Subcutaneous abdominal adipose tissue (tissue), 5 donors: ENCODE data around the gene LAYN.

ENCODE experiments used
- H3K27ac ChIP-seq: one replicate; pipeline ENCODE4 v1.7.0; 2013; ENCODE audit warnings: low read depth, mild to moderate bottlenecking, inconsistent platforms, low read length, moderate library complexity
- H3K27me3 ChIP-seq, 5 donors: one replicate each; pipeline ENCODE4 v1.7.0; 2013; ENCODE audit warnings: low read length in 5 of 5, inconsistent platforms in 1 of 5; ENCODE audit not compliant: control insufficient read depth in 5 of 5, insufficient read depth in 4 of 5
- H3K36me3 ChIP-seq, 5 donors: one replicate each; pipeline ENCODE4 v1.7.0; 2013; ENCODE audit warnings: low read length in 5 of 5; ENCODE audit not compliant: control insufficient read depth in 5 of 5, insufficient read depth in 5 of 5
- H3K4me1 ChIP-seq, 5 donors: one replicate each; pipeline ENCODE4 v1.7.0; 2013; ENCODE audit warnings: low read length in 5 of 5, mild to moderate bottlenecking in 3 of 5, moderate library complexity in 1 of 5; ENCODE audit not compliant: control insufficient read depth in 5 of 5, insufficient read depth in 5 of 5
- H3K4me3 ChIP-seq, 5 donors: one replicate each; pipeline ENCODE4 v1.7.0; 2013; ENCODE audit warnings: low read length in 5 of 5, low read depth in 1 of 5
- H3K9ac ChIP-seq, 5 donors: one replicate each; pipeline ENCODE4 v1.7.0; 2013; ENCODE audit warnings: low read length in 5 of 5, mild to moderate bottlenecking in 4 of 5, moderate library complexity in 3 of 5
- H3K9me3 ChIP-seq, 5 donors: one replicate each; pipeline ENCODE4 v1.7.0; 2013; ENCODE audit warnings: low read length in 5 of 5; ENCODE audit not compliant: control insufficient read depth in 5 of 5
- donor health status: healthy.
- donor health status: healthy.
- donor health status: healthy.
- donor health status: healthy.
- donor health status: healthy.

Gene LAYN, protein sequence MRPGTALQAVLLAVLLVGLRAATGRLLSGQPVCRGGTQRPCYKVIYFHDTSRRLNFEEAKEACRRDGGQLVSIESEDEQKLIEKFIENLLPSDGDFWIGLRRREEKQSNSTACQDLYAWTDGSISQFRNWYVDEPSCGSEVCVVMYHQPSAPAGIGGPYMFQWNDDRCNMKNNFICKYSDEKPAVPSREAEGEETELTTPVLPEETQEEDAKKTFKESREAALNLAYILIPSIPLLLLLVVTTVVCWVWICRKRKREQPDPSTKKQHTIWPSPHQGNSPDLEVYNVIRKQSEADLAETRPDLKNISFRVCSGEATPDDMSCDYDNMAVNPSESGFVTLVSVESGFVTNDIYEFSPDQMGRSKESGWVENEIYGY

GRCh38 chr11:111540114-111540936, at the start of gene LAYN:
LAYN (plus strand) TSS chr11:111540720; CDS start chr11:111540844, 124 bp downstream.
- Histone ChIP-seq H3K4me3 (peak within 1 kb of the TSS; percentile 67 to 74 (median 69)), H3K4me1 (peaks cover 0 to 27% (median 21%) of the 10 kb centered on the region in 5 donors), H3K36me3 (no peaks in the 10 kb centered on the region), H3K9ac (peak within 1 kb of the TSS in 2 of 5 donors; percentile 59 to 65), H3K9me3 (peaks cover 0 to 5% (median 3%) of the 10 kb centered on the region in 5 donors), H3K27me3 (peaks cover 6 to 28% (median 22%) of the 10 kb centered on the region in 5 donors), H3K27ac (peak within 1 kb of the TSS; percentile 35)

DNA sequence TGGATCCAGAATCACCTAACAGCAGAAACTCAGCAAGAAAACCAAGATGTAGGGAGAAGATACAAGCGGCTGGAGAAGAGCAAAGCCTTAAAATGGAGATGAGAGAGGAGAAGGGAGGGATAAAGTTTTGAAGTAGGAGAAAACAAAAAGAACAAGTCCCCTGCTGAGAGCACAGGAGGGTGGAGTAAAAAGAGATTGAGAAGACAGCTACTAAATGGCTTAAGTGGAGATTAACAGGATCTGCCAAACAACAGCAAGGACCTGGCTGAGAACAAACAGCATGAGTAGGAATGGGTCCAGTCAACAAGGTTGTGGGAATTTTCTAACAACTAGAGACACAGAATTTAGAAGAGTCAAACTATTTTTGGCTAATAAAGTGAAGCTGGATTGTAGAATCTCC, 46.5 kb upstream of the LAYN start:
- no peaks in the 10 kb centered on the region for H3K9me3 ChIP-seq
- no peak overlapping the region for H3K9ac ChIP-seq
- no peak overlapping the region for H3K4me3 ChIP-seq
- no peak overlapping the region for H3K27ac ChIP-seq
- no peaks in the 10 kb centered on the region for H3K36me3 ChIP-seq
- no peaks in the 10 kb centered on the region for H3K27me3 ChIP-seq
- no peaks in the 10 kb centered on the region for H3K4me1 ChIP-seq

- Histone ChIP-seq H3K4me3 (no peak overlapping the region), H3K27me3 (no peaks in the 10 kb centered on the region), H3K9me3 (no peaks in the 10 kb centered on the region), H3K36me3 (no peaks in the 10 kb centered on the region), H3K9ac (no peak overlapping the region), H3K4me1 (no peaks in the 10 kb centered on the region), H3K27ac (no peak overlapping the region)
These were observed 41.0 kb upstream of the LAYN start for GRCh38 chr11:111499483-111499882.

DNA sequence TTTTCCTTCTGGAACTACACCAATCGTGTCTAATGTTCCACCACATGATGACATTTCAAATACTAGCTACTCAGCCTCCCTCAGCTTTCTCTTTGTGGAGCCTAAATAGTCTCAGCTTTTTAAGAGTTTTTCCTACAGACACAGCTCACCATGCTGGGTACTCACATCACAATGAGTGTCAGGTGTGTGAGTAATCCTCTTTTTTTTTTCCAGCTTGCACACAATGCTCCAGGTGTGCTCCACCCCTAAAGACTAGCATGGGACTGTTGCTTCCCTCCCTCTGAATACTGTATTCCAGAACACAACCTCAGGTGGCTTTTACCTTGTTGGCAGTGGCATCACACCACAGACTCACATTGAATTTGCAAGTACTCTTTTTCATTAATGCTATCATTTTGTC, 40.0 kb upstream of the LAYN start:
- Histone ChIP-seq H3K9ac (no peak overlapping the region), H3K4me1 (no peaks in the 10 kb centered on the region), H3K4me3 (no peak overlapping the region), H3K27me3 (no peaks in the 10 kb centered on the region), H3K9me3 (peaks cover 0 to 3% (median 0%) of the 10 kb centered on the region in 5 donors), H3K27ac (no peak overlapping the region), H3K36me3 (no peaks in the 10 kb centered on the region)

- H3K4me3 ChIP-seq = no peak overlapping the region
- no peak overlapping the region for H3K27ac ChIP-seq
These were observed 37.9 kb upstream of the LAYN start for GRCh38 chr11:111502611-111503010.

DNA sequence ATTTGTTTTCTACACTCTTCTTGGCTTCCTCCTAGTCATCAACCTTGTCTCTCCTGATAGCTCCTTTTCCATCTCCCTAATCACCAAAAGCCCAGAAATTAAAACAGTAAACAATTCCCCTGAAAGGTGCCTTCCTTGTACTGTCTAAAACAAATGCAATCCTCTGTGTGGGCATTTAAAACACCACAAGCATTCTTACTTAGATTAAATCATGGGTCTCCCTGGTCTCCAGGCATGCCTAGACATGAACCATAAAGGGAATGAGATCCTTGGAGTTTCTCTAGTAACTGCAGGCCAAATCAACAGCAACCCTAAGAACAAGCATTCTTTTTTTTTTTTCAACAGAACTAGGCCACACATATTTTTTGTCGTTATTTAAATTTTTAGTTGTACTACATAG, 30.2 kb upstream of the LAYN start:
- H3K36me3 ChIP-seq = no peaks in the 10 kb centered on the region
- H3K4me3 ChIP-seq = no peak overlapping the region
- no peak overlapping the region for H3K27ac ChIP-seq
- H3K27me3 ChIP-seq = peaks cover 8 to 25% (median 22%) of the 10 kb centered on the region in 5 donors
- H3K9me3 ChIP-seq = no peaks in the 10 kb centered on the region
- no peak overlapping the region for H3K9ac ChIP-seq
- H3K4me1 ChIP-seq = peaks cover 0 to 19% (median 16%) of the 10 kb centered on the region in 5 donors

More at GRCh38 chr11:111502611-111503010, 37.9 kb upstream of the LAYN start:
- no peaks in the 10 kb centered on the region for H3K4me1 ChIP-seq
- H3K9ac ChIP-seq = no peak overlapping the region
- no peaks in the 10 kb centered on the region for H3K36me3 ChIP-seq
- peaks cover 0 to 3% (median 0%) of the 10 kb centered on the region in 5 donors for H3K9me3 ChIP-seq
- no peaks in the 10 kb centered on the region for H3K27me3 ChIP-seq

DNA sequence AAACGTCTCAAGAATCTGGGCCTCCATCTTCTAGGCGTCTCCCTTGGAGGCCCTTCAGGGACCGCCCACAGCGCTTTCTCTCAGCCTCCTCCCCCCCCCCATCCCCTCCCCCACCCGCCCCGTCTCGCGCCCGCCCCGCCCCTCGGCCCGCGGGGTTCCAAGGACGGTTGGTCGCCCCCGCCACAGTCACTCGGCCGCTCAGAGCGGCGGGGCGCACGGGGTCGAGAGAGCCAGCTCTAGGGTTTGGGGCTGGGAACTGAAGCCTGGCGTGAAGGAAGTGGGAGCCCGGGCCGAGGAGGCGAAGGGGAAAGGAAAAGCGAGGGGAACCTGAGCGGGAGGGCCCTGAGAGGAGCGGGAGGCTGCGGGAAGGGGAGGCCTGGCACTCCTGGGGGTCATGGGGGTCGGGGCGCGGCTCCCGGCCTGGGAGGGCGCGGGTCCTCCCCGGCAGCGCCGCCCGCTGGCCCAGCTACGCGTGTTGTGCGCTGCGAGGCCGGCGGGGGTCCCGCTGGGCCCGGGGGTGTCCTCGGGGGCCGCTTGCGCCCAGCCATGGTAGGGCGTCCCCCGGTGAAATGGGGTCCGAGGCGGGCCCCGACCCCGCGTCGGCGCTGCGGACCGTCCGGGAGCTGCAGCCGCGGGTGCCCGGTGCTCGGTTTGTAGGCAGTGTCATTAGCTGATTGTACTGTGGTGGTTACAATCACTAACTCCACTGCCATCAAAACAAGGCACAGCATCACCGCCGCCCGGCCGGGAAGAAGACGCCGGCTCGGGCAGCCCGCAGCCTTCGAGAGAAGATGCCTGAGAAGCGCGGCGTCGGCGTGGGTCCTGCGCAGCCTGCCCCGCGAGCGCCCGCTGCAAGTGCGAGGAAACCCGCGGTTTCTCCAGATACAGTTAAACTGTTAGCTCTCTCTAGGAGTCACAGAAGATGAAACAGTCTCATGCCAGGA, 28.0 kb upstream of the LAYN start, which contains the start of gene BTG4:
Gene BTG4, minus strand, starts transcription at position 91 of the 944 bp plus-strand sequence. CDS start 13,610 bp downstream, outside the sequence.
- peaks cover 8 to 25% (median 22%) of the 10 kb centered on the region in 5 donors for H3K27me3 ChIP-seq
- no peaks in the 10 kb centered on the region for H3K36me3 ChIP-seq
- no peak within 1 kb of the TSS for H3K27ac ChIP-seq
- H3K9ac ChIP-seq = no peak within 1 kb of the TSS
- H3K4me3 ChIP-seq = peak within 1 kb of the TSS; percentile 22 to 63 (median 52)
- peaks cover 0 to 19% (median 16%) of the 10 kb centered on the region in 5 donors for H3K4me1 ChIP-seq
- H3K9me3 ChIP-seq = no peaks in the 10 kb centered on the region

DNA sequence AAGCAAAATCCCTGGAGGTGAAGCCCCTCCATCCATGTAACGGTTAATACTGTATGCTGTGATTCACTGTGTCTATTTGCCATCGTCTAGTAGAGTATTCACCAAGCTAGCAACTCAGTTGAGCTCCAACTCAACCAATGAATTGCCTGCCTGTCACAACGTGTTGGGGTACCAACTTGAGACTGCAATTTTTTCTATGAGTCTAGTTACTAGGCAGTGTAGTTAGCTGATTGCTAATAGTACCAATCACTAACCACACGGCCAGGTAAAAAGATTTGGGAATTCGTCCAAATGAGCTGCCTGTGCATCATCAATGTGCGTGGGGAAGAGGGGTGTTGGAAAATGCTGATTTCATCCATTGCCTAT, 27.3 kb upstream of the LAYN start:
- Histone ChIP-seq H3K27ac (no peak overlapping the region), H3K36me3 (no peaks in the 10 kb centered on the region), H3K9ac (no peak overlapping the region), H3K4me1 (peaks cover 0 to 19% (median 16%) of the 10 kb centered on the region in 5 donors), H3K9me3 (no peaks in the 10 kb centered on the region), H3K4me3 (peak overlapping the region in 2 of 5 donors; percentile 22 to 51), H3K27me3 (peaks cover 8 to 25% (median 22%) of the 10 kb centered on the region in 5 donors)

- Histone ChIP-seq H3K27ac (no peak within 1 kb of the TSS), H3K9me3 (no peaks in the 10 kb centered on the region), H3K27me3 (peaks cover 8 to 25% (median 22%) of the 10 kb centered on the region in 5 donors), H3K4me1 (peaks cover 0 to 19% (median 16%) of the 10 kb centered on the region in 5 donors), H3K36me3 (no peaks in the 10 kb centered on the region), H3K4me3 (peak within 1 kb of the TSS in 2 of 5 donors; percentile 20 to 51), H3K9ac (no peak within 1 kb of the TSS)
These were observed 26.1 kb upstream of the LAYN start, which contains the start of gene HOATZ for GRCh38 chr11:111514216-111515031. HOATZ (plus strand) TSS chr11:111514778; CDS start chr11:111514785, 7 bp downstream.
